Measurements from ENCODE around the gene ADGRG6.
A peak's percentile ranks its signal among the peaks of the same experiment; 100 is the strongest.

The ADGRG6 gene

DNA sequence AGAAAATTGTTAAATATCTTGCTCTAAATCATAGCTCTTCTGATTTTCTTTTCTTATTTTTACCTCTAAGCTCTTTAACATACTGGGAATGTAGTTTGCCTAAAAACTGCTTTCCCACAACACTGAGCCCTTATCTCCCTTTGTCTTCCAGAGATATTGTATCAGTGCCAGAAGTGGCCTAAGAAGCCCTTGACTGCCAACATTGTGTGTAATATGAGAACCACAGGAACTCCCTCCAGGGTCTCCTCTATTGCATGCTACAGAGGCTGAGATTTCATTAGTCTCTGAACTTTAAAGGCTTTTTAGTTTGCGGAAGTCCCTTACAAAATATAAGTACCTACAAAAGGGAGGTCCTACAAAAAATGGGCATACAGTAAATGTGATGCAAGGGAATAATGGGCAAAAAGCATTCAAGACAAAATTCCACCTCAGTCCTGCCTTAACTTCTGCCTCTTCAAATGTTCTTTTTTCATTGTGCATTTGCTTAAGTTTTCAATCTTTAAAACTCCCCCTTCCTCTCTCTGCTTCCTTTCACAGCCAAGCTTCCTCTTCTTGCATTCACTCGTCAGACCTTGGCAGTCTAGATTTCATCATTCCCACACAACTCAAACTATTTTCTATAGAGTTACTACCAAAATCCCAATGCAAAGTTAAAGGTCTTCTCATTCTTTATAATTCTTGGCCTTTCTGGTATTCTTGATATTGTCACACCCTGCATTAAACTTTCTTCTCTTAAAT is 76.5 kb downstream of the ADGRG6 start:
- Histone ChIP-seq H3K9me3 (ENCODE audit: control extremely low read depth in 1 of 5, control insufficient read depth in 4 of 5, insufficient read depth in 2 of 5, low read depth in 1 of 5, low read length in 4 of 5) (no peaks in the 10 kb centered on the region), H3K4me3 (ENCODE audit: control insufficient read depth in 1 of 7, extremely low read depth in 1 of 7, insufficient read depth in 4 of 7, low read depth in 2 of 7, low read length in 6 of 7) (peak overlapping the region in 2 of 7 experiments; percentile 0 to 48), H3K4me1 (ENCODE audit: control extremely low read depth in 1 of 4, control insufficient read depth in 4 of 4, insufficient read depth in 4 of 4, low read length in 3 of 4) (peaks cover 19 to 68% (median 30%) of the 10 kb centered on the region in 4 experiments), H3K36me3 (ENCODE audit: control insufficient read depth in 4 of 4, insufficient read depth in 4 of 4, low read length in 3 of 4) (no peaks in the 10 kb centered on the region), H3K27ac (ENCODE audit: insufficient read depth in 1 of 2, low read depth in 1 of 2, low read length in 2 of 2, poor library complexity in 1 of 2, severe bottlenecking in 2 of 2) (peak overlapping the region in 1 of 2 experiments; percentile 62), H3K27me3 (replicated peaks in 2 of 5; ENCODE audit: control insufficient read depth in 4 of 5, insufficient read depth in 5 of 5, low read length in 4 of 5) (no peaks in the 10 kb centered on the region)
- DNase-seq = peak in 2 of 3 donors; percentile 80 to 83
- CTCF ChIA-PET = interaction anchor here (0.9 to 2.3 kb wide), 5 partner anchors 8 to 17 kb away, joined by 3 to 8 read pairs (median 3); no protein-coding TSS in a partner anchor
- WGBS (ENCODE audit: insufficient coverage) = 0% methylated on average over 1 of the region's 2 CpGs
- POLR2A ChIA-PET = no interaction called here

GRCh38 chr6:142380626-142381025 is 78.8 kb downstream of the ADGRG6 start:
- peak; percentile 81 to 90 (median 86) for DNase-seq
- ChIA-PET CTCF (interaction anchor here (1.0 to 1.7 kb wide), 8 partner anchors 9 to 226 kb away, joined by 3 to 9 read pairs (median 4); partner anchors contain the start of gene ADGRG6), POLR2A (no interaction called here)
- no peaks in the 10 kb centered on the region for H3K36me3 ChIP-seq (ENCODE audit: control insufficient read depth in 4 of 4, insufficient read depth in 4 of 4, low read length in 3 of 4)
- H3K4me1 ChIP-seq (ENCODE audit: control extremely low read depth in 1 of 4, control insufficient read depth in 4 of 4, insufficient read depth in 4 of 4, low read length in 3 of 4) = peaks cover 26 to 85% (median 31%) of the 10 kb centered on the region in 4 experiments
- peak overlapping the region in 1 of 2 experiments; percentile 67 for H3K27ac ChIP-seq (ENCODE audit: insufficient read depth in 1 of 2, low read depth in 1 of 2, low read length in 2 of 2, poor library complexity in 1 of 2, severe bottlenecking in 2 of 2)
- H3K27me3 ChIP-seq (replicated peaks in 2 of 5; ENCODE audit: control insufficient read depth in 4 of 5, insufficient read depth in 5 of 5, low read length in 4 of 5) = no peaks in the 10 kb centered on the region
- H3K9me3 ChIP-seq (ENCODE audit: control extremely low read depth in 1 of 5, control insufficient read depth in 4 of 5, insufficient read depth in 2 of 5, low read depth in 1 of 5, low read length in 4 of 5) = no peaks in the 10 kb centered on the region
- peak overlapping the region in 3 of 7 experiments; percentile 20 to 82 (median 70) for H3K4me3 ChIP-seq (ENCODE audit: control insufficient read depth in 1 of 7, extremely low read depth in 1 of 7, insufficient read depth in 4 of 7, low read depth in 2 of 7, low read length in 6 of 7)
- WGBS (ENCODE audit: insufficient coverage) = 40% methylated on average over 3 of the region's 4 CpGs

- DNase-seq = peak in 2 of 3 donors; percentile 75 to 79
- H3K36me3 ChIP-seq (ENCODE audit: control insufficient read depth in 4 of 4, insufficient read depth in 4 of 4, low read length in 3 of 4) = no peaks in the 10 kb centered on the region
- peaks cover 26 to 85% (median 31%) of the 10 kb centered on the region in 4 experiments for H3K4me1 ChIP-seq (ENCODE audit: control extremely low read depth in 1 of 4, control insufficient read depth in 4 of 4, insufficient read depth in 4 of 4, low read length in 3 of 4)
- H3K4me3 ChIP-seq (ENCODE audit: control insufficient read depth in 1 of 7, extremely low read depth in 1 of 7, insufficient read depth in 4 of 7, low read depth in 2 of 7, low read length in 6 of 7) = peak overlapping the region in 5 of 7 experiments; percentile 54 to 89 (median 73)
- no peaks in the 10 kb centered on the region for H3K27me3 ChIP-seq (replicated peaks in 2 of 5; ENCODE audit: control insufficient read depth in 4 of 5, insufficient read depth in 5 of 5, low read length in 4 of 5)
- ChIA-PET CTCF (interaction anchor here (1.0 to 1.7 kb wide), 7 partner anchors 9 to 226 kb away, joined by 3 to 9 read pairs (median 5); no protein-coding TSS in a partner anchor), POLR2A (no interaction called here)
- peak overlapping the region; percentile 46 to 67 for H3K27ac ChIP-seq (ENCODE audit: insufficient read depth in 1 of 2, low read depth in 1 of 2, low read length in 2 of 2, poor library complexity in 1 of 2, severe bottlenecking in 2 of 2)
- no CpG with 5 or more reads among the region's 2 CpGs for WGBS (ENCODE audit: insufficient coverage)
- no peaks in the 10 kb centered on the region for H3K9me3 ChIP-seq (ENCODE audit: control extremely low read depth in 1 of 5, control insufficient read depth in 4 of 5, insufficient read depth in 2 of 5, low read depth in 1 of 5, low read length in 4 of 5)
Observed at GRCh38 chr6:142381181-142381580, 79.4 kb downstream of the ADGRG6 start.

GRCh38 chr6:142381845-142382378 is 80.1 kb downstream of the ADGRG6 start:
- 48% methylated on average over 3 of the region's 5 CpGs for WGBS (ENCODE audit: insufficient coverage)
- Histone ChIP-seq H3K36me3 (ENCODE audit: control insufficient read depth in 4 of 4, insufficient read depth in 4 of 4, low read length in 3 of 4) (peaks cover 0 to 5% (median 0%) of the 10 kb centered on the region in 4 experiments), H3K4me3 (ENCODE audit: control insufficient read depth in 1 of 7, extremely low read depth in 1 of 7, insufficient read depth in 4 of 7, low read depth in 2 of 7, low read length in 6 of 7) (peak overlapping the region in 5 of 7 experiments; percentile 54 to 89 (median 73)), H3K9me3 (ENCODE audit: control extremely low read depth in 1 of 5, control insufficient read depth in 4 of 5, insufficient read depth in 2 of 5, low read depth in 1 of 5, low read length in 4 of 5) (no peaks in the 10 kb centered on the region), H3K27me3 (replicated peaks in 2 of 5; ENCODE audit: control insufficient read depth in 4 of 5, insufficient read depth in 5 of 5, low read length in 4 of 5) (no peaks in the 10 kb centered on the region), H3K4me1 (ENCODE audit: control extremely low read depth in 1 of 4, control insufficient read depth in 4 of 4, insufficient read depth in 4 of 4, low read length in 3 of 4) (peaks cover 26 to 83% (median 31%) of the 10 kb centered on the region in 4 experiments), H3K27ac (ENCODE audit: insufficient read depth in 1 of 2, low read depth in 1 of 2, low read length in 2 of 2, poor library complexity in 1 of 2, severe bottlenecking in 2 of 2) (peak overlapping the region; percentile 46 to 67)
- ChIA-PET CTCF (interaction anchor here (0.6 to 3.3 kb wide), 4 partner anchors 8 to 225 kb away, joined by 3 to 14 read pairs (median 4); no protein-coding TSS in a partner anchor), POLR2A (no interaction called here)
- DNase-seq = no peak

DNA sequence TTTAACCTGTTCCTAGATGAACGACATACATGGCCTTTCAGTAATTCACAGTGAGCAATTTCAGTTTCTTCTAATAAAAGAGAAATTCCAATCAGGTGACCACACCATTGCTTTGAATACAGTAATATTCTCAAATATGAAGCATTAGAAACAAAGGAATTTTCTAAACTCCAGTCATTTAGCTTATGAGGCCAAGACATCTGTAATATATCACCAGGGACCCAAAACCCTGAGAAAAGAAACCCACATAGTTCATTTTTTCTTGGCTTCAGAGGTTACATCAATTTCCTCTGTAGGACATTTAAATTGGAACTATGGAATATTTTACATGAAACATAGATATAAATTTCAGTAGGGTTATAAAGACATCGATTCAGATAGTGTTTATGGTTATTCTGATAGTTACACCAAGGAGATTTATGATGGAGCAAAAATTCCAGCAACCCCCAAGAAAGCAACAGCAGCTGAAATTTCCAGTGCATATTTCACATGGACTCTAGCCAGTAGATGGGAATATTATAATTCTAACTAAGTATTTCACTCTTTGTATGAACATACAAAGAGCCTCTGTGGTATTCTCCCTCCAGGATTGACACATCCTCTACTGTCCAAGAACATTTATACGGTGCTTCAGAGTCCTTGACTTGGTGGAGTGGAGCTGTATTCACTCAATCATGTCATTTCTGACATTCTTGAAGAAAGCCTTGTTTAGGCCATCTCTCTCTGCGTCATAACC is 82.9 kb downstream of the ADGRG6 start:
- no peak overlapping the region for H3K27ac ChIP-seq (ENCODE audit: insufficient read depth in 1 of 2, low read depth in 1 of 2, low read length in 2 of 2, poor library complexity in 1 of 2, severe bottlenecking in 2 of 2)
- peaks cover 0 to 5% (median under 1%) of the 10 kb centered on the region in 4 experiments for H3K36me3 ChIP-seq (ENCODE audit: control insufficient read depth in 4 of 4, insufficient read depth in 4 of 4, low read length in 3 of 4)

DNA sequence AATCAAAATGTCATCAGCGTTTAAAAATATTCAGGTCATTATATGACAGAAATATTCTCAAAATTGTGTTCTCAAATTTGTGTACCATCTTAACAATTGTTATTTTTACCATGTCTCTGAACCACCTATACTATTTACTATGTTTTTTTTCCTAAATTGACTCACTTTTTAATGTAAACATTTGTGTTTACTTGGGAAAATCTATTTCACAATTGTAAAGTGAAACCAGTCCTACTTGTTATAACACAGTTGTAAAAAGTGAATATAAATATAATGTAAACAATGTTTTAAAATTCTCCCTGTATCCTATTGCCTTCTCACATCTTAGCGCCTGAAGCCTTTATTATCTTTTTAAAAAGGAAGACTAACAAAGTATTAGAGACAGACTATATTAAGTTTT is 83.5 kb downstream of the ADGRG6 start:
- H3K4me3 ChIP-seq (ENCODE audit: control insufficient read depth in 1 of 7, extremely low read depth in 1 of 7, insufficient read depth in 4 of 7, low read depth in 2 of 7, low read length in 6 of 7) = peak overlapping the region in 3 of 7 experiments; percentile 23 to 82 (median 64)
- ChIA-PET CTCF (interaction anchor here (1.2 to 3.3 kb wide), 2 partner anchors 153 to 229 kb away, joined by 4 to 14 read pairs; no protein-coding TSS in a partner anchor), POLR2A (no interaction called here)
- peaks cover 0 to 5% (median under 1%) of the 10 kb centered on the region in 4 experiments for H3K36me3 ChIP-seq (ENCODE audit: control insufficient read depth in 4 of 4, insufficient read depth in 4 of 4, low read length in 3 of 4)
- no peaks in the 10 kb centered on the region for H3K9me3 ChIP-seq (ENCODE audit: control extremely low read depth in 1 of 5, control insufficient read depth in 4 of 5, insufficient read depth in 2 of 5, low read depth in 1 of 5, low read length in 4 of 5)
- H3K4me1 ChIP-seq (ENCODE audit: control extremely low read depth in 1 of 4, control insufficient read depth in 4 of 4, insufficient read depth in 4 of 4, low read length in 3 of 4) = peaks cover 10 to 61% (median 13%) of the 10 kb centered on the region in 4 experiments
- DNase-seq = no peak
- peak overlapping the region in 1 of 2 experiments; percentile 45 for H3K27ac ChIP-seq (ENCODE audit: insufficient read depth in 1 of 2, low read depth in 1 of 2, low read length in 2 of 2, poor library complexity in 1 of 2, severe bottlenecking in 2 of 2)
- no CpG with 5 or more reads among the region's 2 CpGs for WGBS (ENCODE audit: insufficient coverage)
- H3K27me3 ChIP-seq (replicated peaks in 2 of 5; ENCODE audit: control insufficient read depth in 4 of 5, insufficient read depth in 5 of 5, low read length in 4 of 5) = no peaks in the 10 kb centered on the region

More for the DNA sequence above, 82.9 kb downstream of the ADGRG6 start:
- Histone ChIP-seq H3K4me3 (ENCODE audit: control insufficient read depth in 1 of 7, extremely low read depth in 1 of 7, insufficient read depth in 4 of 7, low read depth in 2 of 7, low read length in 6 of 7) (peak overlapping the region in 4 of 7 experiments; percentile 26 to 82 (median 49)), H3K27me3 (replicated peaks in 2 of 5; ENCODE audit: control insufficient read depth in 4 of 5, insufficient read depth in 5 of 5, low read length in 4 of 5) (no peaks in the 10 kb centered on the region), H3K9me3 (ENCODE audit: control extremely low read depth in 1 of 5, control insufficient read depth in 4 of 5, insufficient read depth in 2 of 5, low read depth in 1 of 5, low read length in 4 of 5) (no peaks in the 10 kb centered on the region), H3K4me1 (ENCODE audit: control extremely low read depth in 1 of 4, control insufficient read depth in 4 of 4, insufficient read depth in 4 of 4, low read length in 3 of 4) (peaks cover 10 to 67% (median 15%) of the 10 kb centered on the region in 4 experiments)
- ChIA-PET POLR2A (no interaction called here), CTCF (interaction anchor here (1.2 to 3.3 kb wide), 2 partner anchors 152 to 229 kb away, joined by 4 to 14 read pairs; no protein-coding TSS in a partner anchor)
- WGBS (ENCODE audit: insufficient coverage) = 57% methylated on average over 1 of the region's 4 CpGs
- no peak for DNase-seq

Measured in common myeloid progenitor, CD34-positive (primary cell).